HCT116 (cell line): ENCODE results near the gene GRM4. TPM values are rescaled to one million over a fixed set of nuclear protein-coding genes. Genes with fewer than 3 reads are reported as not detected.

Experiments used
- ATAC-seq: fragments of 200-7000 bp; cut with Tn5 transposase; 2 replicates; pipeline ENCODE4 v1.9.1; 2020; ENCODE audit warnings: mild to moderate bottlenecking, moderate library complexity
- BruUV-seq: library from RNA; stranded (reverse); fragments of 400-500 nt; replicated peaks from 2 replicates; lab custom pipeline; 2021; lab: Mats Ljungman, UMichigan
- CTCF ChIA-PET: fragments of 300-600 bp; sonication (Branson Sonifier 250); formaldehyde crosslinking; loops from one replicate; lab custom pipeline; 2021; ENCODE audit warnings: antibody characterized with exemption; lab: Charles Lee
- POLR2A ChIA-PET: fragments of 300-600, 350-600 bp; sonication (Branson Sonifier 250); formaldehyde crosslinking; loops from one replicate; lab custom pipeline; 2021; ENCODE audit warnings: antibody characterized with exemption; lab: Charles Lee
- RAD21 ChIA-PET, 2 experiments: fragments of 300-600 bp; sonication (Branson Sonifier 250); formaldehyde crosslinking; loops; one replicate each; lab custom pipeline; 2023; ENCODE audit warnings: low total read pairs in 2 of 2; ENCODE audit not compliant: uncharacterized antibody in 2 of 2, unreplicated experiment in 2 of 2, low non-redundant PET in 1 of 2; lab: Charles Lee
- DNase-seq: peaks from one replicate; pipeline ENCODE4 v3.0.0-alpha.2; 2010; ENCODE audit warnings: low read depth, low spot score
- H2AFZ ChIP-seq: fragments of 200-600 bp; shearing (Covaris generic), sonication (generic); 2 replicates; pipeline ENCODE4 v1.6.1; 2017; ENCODE audit warnings: low read depth, mixed run types, mixed read lengths, antibody characterized with exemption, low read length; ENCODE audit not compliant: poor library complexity, severe bottlenecking
- H3K27ac ChIP-seq: 2 replicates; pipeline ENCODE4 v1.5.1; 2012; ENCODE audit warnings: low read depth, low read length
- H3K27me3 ChIP-seq: fragments of 200-600 bp; sonication (generic); 2 replicates; pipeline ENCODE4 v1.6.1; 2016; ENCODE audit warnings: mixed run types, low read length, mixed read lengths; ENCODE audit not compliant: insufficient read depth
- H3K36me3 ChIP-seq, 2 experiments: fragments of 200-500 bp in 1 of 2; fragments of 200-600 bp in 1 of 2; sonication (Bioruptor generic) in 1 of 2; sonication (generic) in 1 of 2; 2 replicates each; pipeline versions ENCODE4 v1.5.1 to v1.6.1; 2014 to 2016; ENCODE audit warnings: low read length in 2 of 2, inconsistent platforms in 1 of 2, mixed read lengths in 1 of 2, mixed run types in 1 of 2; ENCODE audit not compliant: insufficient read depth in 2 of 2, control insufficient read depth in 1 of 2
- H3K4me1 ChIP-seq, 2 experiments: fragments of 200-600 bp in 1 of 2; sonication (generic) in 1 of 2; 2 replicates each; pipeline versions ENCODE4 v1.5.1 to v1.6.1; 2012 to 2017; ENCODE audit warnings: low read length in 2 of 2, inconsistent platforms in 1 of 2, mild to moderate bottlenecking in 1 of 2, mixed read lengths in 1 of 2, mixed run types in 1 of 2, moderate library complexity in 1 of 2; ENCODE audit not compliant: insufficient read depth in 2 of 2, control insufficient read depth in 1 of 2
- H3K4me2 ChIP-seq: fragments of 200-600 bp; sonication (generic); 2 replicates; pipeline ENCODE4 v1.6.1; 2017; ENCODE audit warnings: mixed run types, low read length, mixed read lengths
- H3K4me3 ChIP-seq, 2 experiments: fragments of 200-600 bp in 1 of 2; sonication (generic) in 1 of 2; replicated peaks in 1 of 2; 2 replicates each; pipeline ENCODE4 v1.5.1; 2011 to 2016; ENCODE audit warnings: low read length in 2 of 2, control low read depth in 1 of 2, low read depth in 1 of 2, mild to moderate bottlenecking in 1 of 2, mixed read lengths in 1 of 2, mixed run types in 1 of 2
- H3K79me2 ChIP-seq: fragments of 200-600 bp; sonication (generic); 2 replicates; pipeline ENCODE4 v1.6.1; 2017; ENCODE audit warnings: mild to moderate bottlenecking, mixed run types, low read length, moderate library complexity, mixed read lengths; ENCODE audit not compliant: insufficient read depth
- H3K9ac ChIP-seq: fragments of 200-600 bp; sonication (generic); 2 replicates; pipeline ENCODE4 v1.6.1; 2016; ENCODE audit warnings: low read length, mixed read lengths
- H3K9me2 ChIP-seq: fragments of 200-600 bp; sonication (generic), shearing (Covaris generic); 2 replicates; pipeline ENCODE4 v1.6.1; 2017; ENCODE audit warnings: mixed run types, mild to moderate bottlenecking, moderate library complexity; ENCODE audit not compliant: insufficient read depth
- H3K9me3 ChIP-seq, 2 experiments: fragments of 200-500 bp in 1 of 2; fragments of 200-600 bp in 1 of 2; sonication (Bioruptor generic) in 1 of 2; sonication (generic) in 1 of 2; 2 replicates each; pipeline ENCODE4 v1.6.1; 2014 to 2017; ENCODE audit warnings: low read length in 2 of 2, mixed read lengths in 2 of 2, inconsistent platforms in 1 of 2, low read depth in 1 of 2, mild to moderate bottlenecking in 1 of 2, mixed run types in 1 of 2, moderate library complexity in 1 of 2; ENCODE audit not compliant: control insufficient read depth in 1 of 2, insufficient read depth in 1 of 2
- H4K20me1 ChIP-seq: fragments of 200-600 bp; sonication (generic), shearing (Covaris generic); 2 replicates; pipeline ENCODE4 v1.6.1; 2017; ENCODE audit warnings: mixed run types, mild to moderate bottlenecking, moderate library complexity; ENCODE audit not compliant: insufficient read depth
- CEBPB ChIP-seq: IDR thresholded peaks from 2 replicates; pipeline ENCODE4 v1.6.1; 2012; ENCODE audit warnings: low read depth
- EZH2phosphoT487 ChIP-seq: fragments of 200-600 bp; IDR thresholded peaks from 2 replicates; pipeline ENCODE4 v1.6.1; 2018; ENCODE audit warnings: antibody characterized with exemption, borderline replicate concordance
- FOSL1 ChIP-seq: IDR thresholded peaks from 2 replicates; pipeline ENCODE4 v1.6.1; 2012; ENCODE audit warnings: low read depth
- POLR2A ChIP-seq: IDR thresholded peaks from 2 replicates; pipeline ENCODE4 v1.7.0; 2011; ENCODE audit warnings: borderline replicate concordance; ENCODE audit not compliant: insufficient read depth, insufficient read length; ENCODE audit errors: extremely low read depth
- TCF7L2 ChIP-seq: IDR thresholded peaks from 2 replicates; pipeline ENCODE4 v1.7.0; 2011; ENCODE audit warnings: borderline replicate concordance, inconsistent platforms; ENCODE audit not compliant: insufficient read depth, insufficient read length; ENCODE audit errors: extremely low read depth
- ZFX ChIP-seq: fragments of 450-650 bp; IDR thresholded peaks from 2 replicates; pipeline ENCODE4 v1.6.1; 2017
- ZNF274 ChIP-seq: fragments of 200-500 bp; sonication (Bioruptor generic); IDR thresholded peaks from 2 replicates; pipeline ENCODE4 v1.6.1; 2014; ENCODE audit warnings: mild to moderate bottlenecking, low read depth, low read length, inconsistent platforms
- intact Hi-C: fragments of 100-400 bp; cut with micrococcal nuclease; formaldehyde crosslinking; loops from 2 replicates; pipeline ENCODE4 v1.10.0; 2022
- total RNA-seq: library from RNA; stranded (reverse); gene quantifications from one replicate; pipeline ENCODE4 v1.2.1, GENCODE V29; 2021; ENCODE audit not compliant: unreplicated experiment
- TF ChIP-seq, protein P1 (sequence below): IDR thresholded peaks from 2 replicates; pipeline ENCODE4 v1.6.1; 2012

Gene GRM4
- total RNA-seq, 1 experiment from 2014 or later = 2.6 TPM

DNA sequence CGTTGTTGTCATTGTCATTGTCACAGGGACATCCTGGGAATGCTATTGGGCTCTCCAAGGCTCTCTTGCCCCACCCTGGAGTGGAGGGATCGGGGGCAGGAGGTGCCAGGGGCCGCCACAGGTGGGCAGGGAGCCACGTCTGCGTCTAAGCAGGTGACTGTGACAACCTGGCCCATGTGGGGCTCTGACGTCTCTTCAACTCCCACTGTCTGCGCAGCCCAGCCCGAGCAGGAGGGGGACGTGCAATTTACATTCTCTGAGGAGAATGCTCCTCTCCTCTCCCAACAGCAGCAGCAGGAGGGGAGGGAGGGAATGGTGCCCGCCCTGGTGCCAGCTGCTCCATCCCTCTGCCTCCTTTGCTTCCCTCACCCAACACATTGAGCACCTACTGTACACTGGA, 50.1 kb downstream of the GRM4 start:
- no peaks in the 10 kb centered on the region for H3K9me3 ChIP-seq
- BruUV-seq = no TSS peak
- H3K36me3 ChIP-seq = no peaks in the 10 kb centered on the region
- no peak for DNase-seq
- no peak for ATAC-seq
- no peak overlapping the region for H3K9ac ChIP-seq
- no peaks in the 10 kb centered on the region for H3K27me3 ChIP-seq
- no peaks in the 10 kb centered on the region for H3K4me1 ChIP-seq
- no peak overlapping the region for H3K27ac ChIP-seq
- no peak overlapping the region for H3K4me3 ChIP-seq
- H3K4me2 ChIP-seq = no peak overlapping the region
- intact Hi-C loops = no loop called here
- no peak for TF ChIP-seq POLR2A
- no peak for TF ChIP-seq FOSL1
- TF ChIP-seq ZNF274 = no peak
- TF ChIP-seq, all 23 proteins: peak for 0
- no peaks in the 10 kb centered on the region for H3K9me2 ChIP-seq
- H4K20me1 ChIP-seq = no peaks in the 10 kb centered on the region
- H2AFZ ChIP-seq = no peak overlapping the region
- ChIA-PET CTCF (no interaction called here), POLR2A (no interaction called here), RAD21 (no interaction called here)
- no peaks in the 10 kb centered on the region for H3K79me2 ChIP-seq

DNA sequence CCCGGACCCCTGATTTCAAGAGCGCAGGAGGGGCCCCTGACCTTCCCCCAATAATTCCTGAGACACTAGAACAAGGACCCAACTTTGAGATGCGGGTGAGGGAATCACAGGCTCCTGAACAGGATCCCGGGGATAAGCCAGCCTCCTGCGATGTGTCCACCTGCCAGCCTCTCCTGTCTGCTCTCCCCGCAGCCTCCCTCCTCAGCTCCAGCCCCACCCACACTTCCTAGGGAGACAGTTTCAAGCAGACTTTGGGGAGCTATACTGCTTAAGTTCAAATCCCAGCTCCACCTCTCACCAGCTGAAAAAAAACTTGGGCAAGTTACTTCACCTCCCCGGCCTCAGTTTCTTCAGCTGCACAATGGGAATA, 50.8 kb downstream of the GRM4 start:
- Histone ChIP-seq H3K4me1 (no peaks in the 10 kb centered on the region), H3K27me3 (no peaks in the 10 kb centered on the region), H3K4me3 (no peak overlapping the region), H3K9me3 (no peaks in the 10 kb centered on the region), H2AFZ (no peak overlapping the region), H3K9me2 (no peaks in the 10 kb centered on the region), H3K27ac (no peak overlapping the region), H3K9ac (no peak overlapping the region), H4K20me1 (no peaks in the 10 kb centered on the region), H3K36me3 (no peaks in the 10 kb centered on the region), H3K4me2 (no peak overlapping the region), H3K79me2 (no peaks in the 10 kb centered on the region)
- intact Hi-C loops = no loop called here
- TF ChIP-seq FOSL1 (no peak), ZFX (no peak), TCF7L2 (no peak), ZNF274 (no peak), CEBPB (no peak), EZH2phosphoT487 (no peak)
- TF ChIP-seq, protein P1, sequence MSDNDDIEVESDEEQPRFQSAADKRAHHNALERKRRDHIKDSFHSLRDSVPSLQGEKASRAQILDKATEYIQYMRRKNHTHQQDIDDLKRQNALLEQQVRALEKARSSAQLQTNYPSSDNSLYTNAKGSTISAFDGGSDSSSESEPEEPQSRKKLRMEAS = no peak
- no peak for ATAC-seq
- ChIA-PET RAD21 (no interaction called here), CTCF (no interaction called here), POLR2A (no interaction called here)
- no peak for DNase-seq
- no TSS peak for BruUV-seq
